ENCODE measurements around the gene PIGU. TPM values are rescaled to one million over a fixed set of nuclear protein-coding genes. Genes with fewer than 3 reads are reported as not detected.

The PIGU gene
- polyA plus RNA-seq, 1 of the 3 experiments (the other 2 are of a cell fraction), result 40.3 TPM

- 91% methylated on average over 3 of the region's 7 CpGs for whole genome bisulfite sequencing (ENCODE audit: low lambda C conversion rate)
- no peak for DNase-seq
- Histone ChIP-seq H4K20me1 (ENCODE audit: insufficient read depth) (no peaks in the 10 kb centered on the region), H3K9me3 (no peaks in the 10 kb centered on the region), H2AFZ (ENCODE audit: low read depth) (no peak overlapping the region), H3K36me3 (replicated peaks in 1 of 2; ENCODE audit: control insufficient read depth in 1 of 2, insufficient read depth in 2 of 2, low read length in 1 of 2) (peaks cover 2 to 5% of the 10 kb centered on the region in 2 experiments), H3K79me2 (ENCODE audit: insufficient read depth) (no peaks in the 10 kb centered on the region), H3K9me2 (no peaks in the 10 kb centered on the region), H3K4me1 (ENCODE audit: control insufficient read depth in 1 of 2, insufficient read depth in 2 of 2, low read depth in 1 of 2, low read length in 1 of 2) (no peaks in the 10 kb centered on the region), H3K27me3 (ENCODE audit: insufficient read depth) (no peaks in the 10 kb centered on the region), H3K4me3 (ENCODE audit: low read depth in 2 of 2, low read length in 1 of 2) (no peak overlapping the region), H3K27ac (ENCODE audit: low read depth in 2 of 2, low read length in 1 of 2) (no peak overlapping the region), H3K9ac (no peak overlapping the region), H3K4me2 (no peak overlapping the region), H3F3A (replicated peaks; ENCODE audit: insufficient read depth) (no peaks in the 10 kb centered on the region)
- CTCF ChIA-PET, result no interaction called here
- TF ChIP-seq IRF3 (IDR thresholded peaks at IDR 0.05; ENCODE audit: low read depth, low read length) (no peak), SIN3A (IDR thresholded peaks at IDR 0.05; ENCODE audit: borderline replicate concordance, low read depth, low read length) (no peak), YY1 (IDR thresholded peaks at IDR 0.05; ENCODE audit: low read depth) (no peak), FOXJ3 (CRISPR knock-in tag; IDR thresholded peaks at IDR 0.05) (no peak), JUND (IDR thresholded peaks at IDR 0.05) (no peak), RXRA (IDR thresholded peaks at IDR 0.05; ENCODE audit: borderline replicate concordance, low read depth) (no peak), FOXM1 (IDR thresholded peaks at IDR 0.05; ENCODE audit: low read depth) (no peak), MXI1 (IDR thresholded peaks at IDR 0.05; ENCODE audit: low read depth, low read length) (no peak), ZBTB33 (IDR thresholded peaks at IDR 0.05; ENCODE audit: borderline replicate concordance, low read depth) (no peak), TCF12 (IDR thresholded peaks at IDR 0.05) (no peak), EP300 (IDR thresholded peaks at IDR 0.05; ENCODE audit: borderline replicate concordance in 1 of 2, low read depth in 1 of 2, low read length in 1 of 2) (no peak), SMC3 (IDR thresholded peaks at IDR 0.05; ENCODE audit: low read depth, low read length) (no peak), MEF2A (IDR thresholded peaks at IDR 0.05; ENCODE audit: borderline replicate concordance, low read depth) (no peak), PBX3 (IDR thresholded peaks at IDR 0.05) (no peak)
- TF ChIP-seq, protein P1, sequence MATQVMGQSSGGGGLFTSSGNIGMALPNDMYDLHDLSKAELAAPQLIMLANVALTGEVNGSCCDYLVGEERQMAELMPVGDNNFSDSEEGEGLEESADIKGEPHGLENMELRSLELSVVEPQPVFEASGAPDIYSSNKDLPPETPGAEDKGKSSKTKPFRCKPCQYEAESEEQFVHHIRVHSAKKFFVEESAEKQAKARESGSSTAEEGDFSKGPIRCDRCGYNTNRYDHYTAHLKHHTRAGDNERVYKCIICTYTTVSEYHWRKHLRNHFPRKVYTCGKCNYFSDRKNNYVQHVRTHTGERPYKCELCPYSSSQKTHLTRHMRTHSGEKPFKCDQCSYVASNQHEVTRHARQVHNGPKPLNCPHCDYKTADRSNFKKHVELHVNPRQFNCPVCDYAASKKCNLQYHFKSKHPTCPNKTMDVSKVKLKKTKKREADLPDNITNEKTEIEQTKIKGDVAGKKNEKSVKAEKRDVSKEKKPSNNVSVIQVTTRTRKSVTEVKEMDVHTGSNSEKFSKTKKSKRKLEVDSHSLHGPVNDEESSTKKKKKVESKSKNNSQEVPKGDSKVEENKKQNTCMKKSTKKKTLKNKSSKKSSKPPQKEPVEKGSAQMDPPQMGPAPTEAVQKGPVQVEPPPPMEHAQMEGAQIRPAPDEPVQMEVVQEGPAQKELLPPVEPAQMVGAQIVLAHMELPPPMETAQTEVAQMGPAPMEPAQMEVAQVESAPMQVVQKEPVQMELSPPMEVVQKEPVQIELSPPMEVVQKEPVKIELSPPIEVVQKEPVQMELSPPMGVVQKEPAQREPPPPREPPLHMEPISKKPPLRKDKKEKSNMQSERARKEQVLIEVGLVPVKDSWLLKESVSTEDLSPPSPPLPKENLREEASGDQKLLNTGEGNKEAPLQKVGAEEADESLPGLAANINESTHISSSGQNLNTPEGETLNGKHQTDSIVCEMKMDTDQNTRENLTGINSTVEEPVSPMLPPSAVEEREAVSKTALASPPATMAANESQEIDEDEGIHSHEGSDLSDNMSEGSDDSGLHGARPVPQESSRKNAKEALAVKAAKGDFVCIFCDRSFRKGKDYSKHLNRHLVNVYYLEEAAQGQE (IDR thresholded peaks at IDR 0.05; ENCODE audit: low read depth, low read length), result no peak
- POLR2A ChIA-PET, result no interaction called here
These were observed 22.6 kb downstream of the PIGU start for GRCh38 chr20:34654207-34654744.
